PC-3 (cell line): ENCODE measurements around the gene SMYD3. TPM values are rescaled to one million over a fixed set of nuclear protein-coding genes. Genes with fewer than 3 reads are reported as not detected.

ENCODE experiments used
- ATAC-seq: fragments of 200-7000 bp; cut with Tn5 transposase; 2 replicates; pipeline ENCODE4 v1.9.1; 2020; ENCODE audit warnings: mild to moderate bottlenecking, moderate library complexity
- BruUV-seq: library from RNA; stranded (reverse); fragments of 400-500 nt; replicated peaks from 2 replicates; lab custom pipeline; 2021; lab: Mats Ljungman, UMichigan
- CTCF ChIA-PET: fragments of 300-600 bp; sonication (Branson Sonifier 250); formaldehyde crosslinking; loops from one replicate; lab custom pipeline; 2022; ENCODE audit warnings: antibody characterized with exemption; lab: Charles Lee
- POLR2A ChIA-PET: fragments of 300-600 bp; sonication (Branson Sonifier 250); formaldehyde crosslinking; loops from one replicate; lab custom pipeline; 2022; ENCODE audit warnings: antibody characterized with exemption; ENCODE audit not compliant: unreplicated experiment; lab: Charles Lee
- DNase-seq: peaks from one replicate; pipeline ENCODE4 v3.0.0-alpha.2; 2015
- H2AFZ ChIP-seq: fragments of 300-600 bp; sonication (generic); 2 replicates; pipeline ENCODE4 v1.6.0; 2016; ENCODE audit warnings: antibody characterized with exemption, low read length
- H3F3A ChIP-seq: fragments of 300-600 bp; sonication (generic); one replicate; pipeline ENCODE4 v1.6.0; 2017; ENCODE audit warnings: antibody characterized with exemption, low read length, control low read depth, mild to moderate bottlenecking; ENCODE audit not compliant: unreplicated experiment
- H3K27ac ChIP-seq: fragments of 300-600 bp; sonication (generic); 2 replicates; pipeline ENCODE4 v1.5.1; 2016; ENCODE audit warnings: mild to moderate bottlenecking, low read length
- H3K27me3 ChIP-seq: fragments of 300-600 bp; sonication (generic); 2 replicates; pipeline ENCODE4 v1.6.1; 2016; ENCODE audit warnings: low read length, mixed read lengths
- H3K36me3 ChIP-seq: fragments of 300-600 bp; sonication (generic); 2 replicates; pipeline ENCODE4 v1.6.1; 2016; ENCODE audit warnings: low read depth, mixed run types, low read length, mixed read lengths
- H3K4me1 ChIP-seq: fragments of 300-600 bp; sonication (generic); 2 replicates; pipeline ENCODE4 v1.5.1; 2016; ENCODE audit warnings: low read length; ENCODE audit not compliant: insufficient read depth
- H3K4me2 ChIP-seq: fragments of 300-600 bp; sonication (generic); 2 replicates; pipeline ENCODE4 v1.6.0; 2016; ENCODE audit warnings: low read length
- H3K4me3 ChIP-seq: fragments of 300-600 bp; sonication (generic); 2 replicates; pipeline ENCODE4 v1.5.1; 2016; ENCODE audit warnings: mild to moderate bottlenecking, low read length, mixed read lengths
- H3K79me2 ChIP-seq: fragments of 300-600 bp; sonication (generic); 2 replicates; pipeline ENCODE4 v1.6.1; 2017; ENCODE audit warnings: low read length, mixed read lengths
- H3K9ac ChIP-seq: fragments of 300-600 bp; sonication (generic); 2 replicates; pipeline ENCODE4 v1.6.0; 2016; ENCODE audit warnings: mild to moderate bottlenecking, low read length
- H3K9me2 ChIP-seq: fragments of 300-600 bp; sonication (generic); replicated peaks from 2 replicates; pipeline ENCODE4 v1.6.1; 2016; ENCODE audit warnings: mixed run types, low read length, mixed read lengths
- H3K9me3 ChIP-seq: fragments of 300-600 bp; sonication (generic); 2 replicates; pipeline ENCODE4 v1.6.1; 2016; ENCODE audit warnings: low read length, mixed read lengths
- H4K20me1 ChIP-seq: fragments of 300-600 bp; sonication (generic); 2 replicates; pipeline ENCODE4 v1.6.1; 2016; ENCODE audit warnings: low read length, mixed read lengths
- EZH2 ChIP-seq: fragments of 300-600 bp; sonication (generic); IDR thresholded peaks from one replicate; pipeline ENCODE4 v1.6.1; 2017; ENCODE audit warnings: antibody characterized with exemption, mild to moderate bottlenecking, low read length; ENCODE audit not compliant: unreplicated experiment
- EZH2phosphoT487 ChIP-seq: fragments of 300-600 bp; sonication (generic); IDR thresholded peaks from 2 replicates; pipeline ENCODE4 v1.6.1; 2018; ENCODE audit warnings: mild to moderate bottlenecking, antibody characterized with exemption, low read length, borderline replicate concordance
- intact Hi-C: fragments of 100-400 bp; cut with micrococcal nuclease; formaldehyde crosslinking; loops from 2 replicates; pipeline ENCODE4 v1.9.0; 2023
- total RNA-seq: library from RNA; depleted of rRNA; stranded (reverse); fragments of >200 nt; gene quantifications from 2 replicates; pipeline ENCODE4 v1.2.3, GENCODE V29; 2014
- TF ChIP-seq, protein P1 (sequence below): fragments of 300-600 bp; sonication (generic); conservative IDR thresholded peaks from 2 replicates; pipeline ENCODE4 v1.5.1; 2017; ENCODE audit warnings: antibody characterized with exemption, low read depth, mild to moderate bottlenecking, low read length

Gene SMYD3
- total RNA-seq, 1 experiment from 2014 or later, result 33.0 TPM

DNA sequence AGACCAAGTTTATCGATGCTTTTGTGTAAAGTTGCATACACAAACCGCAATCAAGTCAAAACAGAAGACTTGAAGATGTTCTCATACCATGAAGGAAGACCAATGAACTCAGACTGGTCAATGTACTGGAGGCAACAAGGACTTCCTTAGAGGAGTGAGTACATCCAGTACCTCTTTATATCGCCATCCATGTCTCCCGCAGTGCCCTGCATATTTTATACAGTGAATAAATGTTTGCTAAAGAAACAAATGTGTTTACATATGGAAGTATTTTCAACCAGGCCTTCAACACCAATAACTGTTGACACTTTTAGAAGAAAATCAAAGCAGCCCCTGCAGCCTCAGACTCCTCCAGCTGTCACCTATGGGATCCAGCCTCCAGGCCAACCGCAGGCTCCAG is 125.6 kb downstream of the SMYD3 start:
- H3K27me3 ChIP-seq, result no peaks in the 10 kb centered on the region
- no peaks in the 10 kb centered on the region for H3F3A ChIP-seq
- DNase-seq, result no peak
- H3K9ac ChIP-seq, result no peak overlapping the region
- no peak for ATAC-seq
- H3K36me3 ChIP-seq, result no peaks in the 10 kb centered on the region
- H3K9me2 ChIP-seq, result no peaks in the 10 kb centered on the region
- no peaks in the 10 kb centered on the region for H4K20me1 ChIP-seq
- H2AFZ ChIP-seq, result no peak overlapping the region
- ChIA-PET POLR2A (no interaction called here), CTCF (no interaction called here)
- H3K9me3 ChIP-seq, result no peaks in the 10 kb centered on the region
- BruUV-seq, result no TSS peak
- no peak overlapping the region for H3K4me3 ChIP-seq
- no peak overlapping the region for H3K27ac ChIP-seq
- peaks cover 14% of the 10 kb centered on the region for H3K79me2 ChIP-seq
- H3K4me2 ChIP-seq, result no peak overlapping the region
- intact Hi-C loops, result no loop called here
- peaks cover 10% of the 10 kb centered on the region; the same call in 1 of the 2 replicates for H3K4me1 ChIP-seq
- TF ChIP-seq, protein P1, sequence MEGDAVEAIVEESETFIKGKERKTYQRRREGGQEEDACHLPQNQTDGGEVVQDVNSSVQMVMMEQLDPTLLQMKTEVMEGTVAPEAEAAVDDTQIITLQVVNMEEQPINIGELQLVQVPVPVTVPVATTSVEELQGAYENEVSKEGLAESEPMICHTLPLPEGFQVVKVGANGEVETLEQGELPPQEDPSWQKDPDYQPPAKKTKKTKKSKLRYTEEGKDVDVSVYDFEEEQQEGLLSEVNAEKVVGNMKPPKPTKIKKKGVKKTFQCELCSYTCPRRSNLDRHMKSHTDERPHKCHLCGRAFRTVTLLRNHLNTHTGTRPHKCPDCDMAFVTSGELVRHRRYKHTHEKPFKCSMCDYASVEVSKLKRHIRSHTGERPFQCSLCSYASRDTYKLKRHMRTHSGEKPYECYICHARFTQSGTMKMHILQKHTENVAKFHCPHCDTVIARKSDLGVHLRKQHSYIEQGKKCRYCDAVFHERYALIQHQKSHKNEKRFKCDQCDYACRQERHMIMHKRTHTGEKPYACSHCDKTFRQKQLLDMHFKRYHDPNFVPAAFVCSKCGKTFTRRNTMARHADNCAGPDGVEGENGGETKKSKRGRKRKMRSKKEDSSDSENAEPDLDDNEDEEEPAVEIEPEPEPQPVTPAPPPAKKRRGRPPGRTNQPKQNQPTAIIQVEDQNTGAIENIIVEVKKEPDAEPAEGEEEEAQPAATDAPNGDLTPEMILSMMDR, result no peak
- TF ChIP-seq EZH2, result no peak
- TF ChIP-seq EZH2phosphoT487, result no peak

DNA sequence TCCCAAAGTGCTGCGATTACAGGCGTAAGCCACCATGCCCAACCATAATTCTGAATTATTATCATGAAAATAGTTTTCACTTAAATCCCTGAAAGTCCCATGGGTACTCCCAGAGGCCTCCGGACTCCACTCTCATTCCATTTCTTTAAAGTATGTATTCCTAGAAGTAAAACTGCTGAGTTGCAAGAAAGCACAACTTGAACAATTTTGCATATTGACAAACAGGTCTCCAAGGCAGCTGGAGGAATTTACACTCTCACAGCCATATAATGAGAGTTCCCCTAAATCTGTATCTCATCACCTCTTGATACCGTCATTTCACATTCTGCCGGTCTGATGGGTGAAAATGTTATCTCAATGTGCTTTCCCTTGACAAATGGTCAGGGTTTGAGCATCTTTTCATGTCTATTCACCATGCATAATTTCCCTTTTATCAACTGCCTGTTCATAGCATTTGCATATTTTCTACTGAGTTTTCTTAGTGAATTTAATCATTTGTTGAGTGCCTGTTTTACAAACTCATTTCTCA is 129.4 kb downstream of the SMYD3 start:
- H3K79me2 ChIP-seq, result peaks cover 9% of the 10 kb centered on the region
- intact Hi-C loops, result no loop called here
- BruUV-seq, result no TSS peak
- H3F3A ChIP-seq, result no peaks in the 10 kb centered on the region
- no peak overlapping the region for H2AFZ ChIP-seq
- H4K20me1 ChIP-seq, result no peaks in the 10 kb centered on the region
- H3K4me2 ChIP-seq, result no peak overlapping the region
- no peak for TF ChIP-seq EZH2
- no peak overlapping the region for H3K27ac ChIP-seq
- no peak overlapping the region for H3K4me3 ChIP-seq
- no peaks in the 10 kb centered on the region for H3K9me2 ChIP-seq
- no peaks in the 10 kb centered on the region for H3K9me3 ChIP-seq
- ATAC-seq (no peak), DNase-seq (no peak)
- H3K9ac ChIP-seq, result no peak overlapping the region
- ChIA-PET POLR2A (no interaction called here), CTCF (no interaction called here)
- no peaks in the 10 kb centered on the region for H3K36me3 ChIP-seq
- H3K4me1 ChIP-seq, result no peaks in the 10 kb centered on the region
- no peaks in the 10 kb centered on the region for H3K27me3 ChIP-seq

DNA sequence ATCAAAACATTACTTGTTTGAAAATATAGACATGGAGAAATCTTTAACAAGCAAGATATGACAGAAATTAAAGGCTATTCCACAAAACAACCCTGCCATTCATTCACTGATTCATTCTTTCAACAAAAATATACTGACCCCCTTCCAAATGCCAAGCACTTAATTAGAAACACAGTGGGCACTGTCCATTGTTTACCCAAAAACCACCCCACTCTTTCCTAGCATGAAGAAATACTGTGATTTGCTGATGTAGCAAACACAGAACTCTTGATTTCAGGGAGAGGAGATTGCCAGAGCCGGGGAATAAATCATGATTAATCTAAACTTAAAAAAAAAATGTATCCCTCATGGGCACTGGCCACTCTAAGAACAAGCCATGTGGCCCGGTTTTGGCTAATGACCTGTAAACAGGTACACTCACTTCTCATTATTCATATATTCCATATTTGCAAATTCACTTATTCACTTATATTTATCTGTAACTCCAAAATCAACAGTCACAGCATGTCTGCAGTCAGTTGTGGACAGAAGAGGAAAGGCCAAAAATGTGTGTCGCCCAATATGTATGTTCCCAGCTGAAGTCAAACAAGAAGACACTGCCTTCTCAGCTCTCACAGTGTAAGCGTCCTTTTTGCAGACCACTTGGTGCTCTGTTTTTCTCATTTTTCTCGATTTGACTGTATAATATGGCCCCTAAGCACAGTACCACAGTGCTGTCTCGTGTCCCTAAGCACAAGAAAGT is 133.1 kb downstream of the SMYD3 start:
- Histone ChIP-seq H2AFZ (no peak overlapping the region), H3K27me3 (no peaks in the 10 kb centered on the region), H3F3A (no peaks in the 10 kb centered on the region), H3K9me3 (no peaks in the 10 kb centered on the region), H3K27ac (no peak overlapping the region), H3K4me1 (no peaks in the 10 kb centered on the region), H4K20me1 (no peaks in the 10 kb centered on the region), H3K79me2 (no peaks in the 10 kb centered on the region), H3K9me2 (no peaks in the 10 kb centered on the region), H3K36me3 (no peaks in the 10 kb centered on the region), H3K4me3 (no peak overlapping the region), H3K9ac (no peak overlapping the region), H3K4me2 (no peak overlapping the region)
- BruUV-seq, result no TSS peak
- TF ChIP-seq, protein P1, result no peak
- no peak for TF ChIP-seq EZH2phosphoT487
- ATAC-seq (no peak), DNase-seq (no peak)
- intact Hi-C loops, result no loop called here
- ChIA-PET POLR2A (no interaction called here), CTCF (no interaction called here)
